Left lobe of liver (tissue), 2 donors: ENCODE measurements around the gene TXNDC12. TPM values are rescaled to one million over a fixed set of nuclear protein-coding genes. Genes with fewer than 3 reads are reported as not detected.

ENCODE experiments used
- ATAC-seq: fragments of 200-7000 bp; cut with Tn5 transposase; one replicate; pipeline ENCODE4 v1.9.1; 2020; ENCODE audit warnings: mild to moderate bottlenecking, moderate library complexity
- DNase-seq: peaks from one replicate; pipeline ENCODE4 v3.0.0-alpha.2; 2020; ENCODE audit warnings: low spot score
- total RNA-seq: library from RNA; stranded (reverse); gene quantifications from one replicate; pipeline ENCODE4 v1.2.1, GENCODE V29; 2021
- donor health status: DM: no; HTN: no; CAD: no; lungs with moderate emphysema.
- donor health status: DM: no; HTN: yes; CAD: no.

The TXNDC12 gene
- total RNA-seq, 1 donor from 2014 or later, result 25.0 TPM

DNA sequence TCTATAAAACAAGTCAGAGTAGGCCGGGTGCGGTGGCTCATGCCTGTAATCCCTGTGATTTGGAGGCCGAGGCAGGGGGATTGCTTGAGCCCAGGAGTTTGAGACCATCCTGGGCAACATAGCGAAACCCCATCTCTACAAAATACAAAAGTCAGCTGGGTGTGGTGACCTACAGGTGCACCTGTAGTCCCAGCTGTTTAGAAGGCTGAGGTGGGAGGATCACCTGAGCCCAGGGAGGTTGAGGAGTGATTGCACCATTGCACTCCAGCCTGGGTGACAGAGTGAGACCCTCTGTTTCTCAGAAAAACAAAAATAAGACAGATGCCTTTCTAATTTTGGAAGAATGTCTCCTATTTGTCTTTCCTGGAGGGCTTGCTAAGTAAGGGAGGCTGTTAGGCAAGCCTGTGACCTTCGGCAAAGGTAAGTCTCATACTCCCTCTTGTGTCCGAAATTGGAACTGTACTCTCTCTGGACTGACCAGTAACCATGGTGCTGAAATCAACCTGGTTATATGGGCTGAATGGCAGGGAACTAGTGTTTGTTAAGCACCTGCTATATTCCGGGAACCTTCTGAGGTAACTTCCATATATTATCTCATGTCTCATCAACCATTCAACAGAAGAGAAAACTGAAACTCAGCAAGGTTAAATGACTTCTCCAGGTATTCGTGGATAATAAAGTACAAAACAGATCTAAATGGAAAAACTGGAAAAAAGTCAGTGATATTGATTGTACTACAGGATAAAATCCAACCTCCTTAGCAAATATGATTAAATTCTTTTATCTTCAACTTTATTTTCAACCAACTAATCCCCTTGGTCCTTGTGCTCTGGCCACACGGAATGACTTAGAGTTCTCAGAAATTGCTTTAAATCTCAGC lies 52.7 kb downstream of the TXNDC12 start:
- DNase-seq (no peak), ATAC-seq (peak; percentile 100)

DNA sequence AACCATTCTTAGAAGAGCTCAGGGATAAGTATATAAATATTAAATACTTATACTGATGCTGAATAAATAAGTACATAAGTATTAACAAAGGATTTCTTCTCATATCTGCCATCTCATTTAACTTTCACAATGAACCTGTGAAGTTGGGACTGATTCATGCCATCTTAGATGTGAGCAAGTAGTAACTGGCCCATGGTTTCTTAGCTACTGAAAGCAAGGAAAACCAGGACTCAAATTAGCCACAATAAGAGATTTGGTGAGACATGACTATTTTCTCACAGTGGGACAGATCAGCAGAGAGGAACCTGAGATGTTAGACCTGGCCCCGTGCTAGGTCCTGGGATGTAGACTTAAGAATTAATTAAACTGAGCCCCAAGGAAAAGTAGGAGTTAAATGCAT lies 56.3 kb downstream of the TXNDC12 start:
- DNase-seq (no peak), ATAC-seq (no peak)

DNA sequence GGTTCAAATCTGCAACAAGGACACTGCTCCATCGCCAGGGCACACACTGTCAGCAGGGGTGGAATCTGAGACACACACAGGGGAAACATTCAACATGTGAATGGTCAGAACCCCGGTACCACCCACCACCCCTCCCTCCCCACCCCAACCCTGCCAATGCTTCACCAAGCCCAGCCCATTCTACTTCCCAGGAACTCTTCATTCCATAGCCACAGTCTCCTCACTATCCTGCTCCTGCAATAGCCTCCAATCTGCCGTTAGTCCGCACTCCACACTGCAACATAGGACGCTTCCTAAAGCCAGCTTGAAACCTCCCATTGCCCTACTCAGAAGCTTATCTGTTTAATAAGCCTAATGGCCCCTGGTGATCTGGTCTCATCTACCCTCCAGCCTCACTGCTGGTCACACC lies 57.0 kb downstream of the TXNDC12 start:
- ATAC-seq (no peak), DNase-seq (no peak)

DNA sequence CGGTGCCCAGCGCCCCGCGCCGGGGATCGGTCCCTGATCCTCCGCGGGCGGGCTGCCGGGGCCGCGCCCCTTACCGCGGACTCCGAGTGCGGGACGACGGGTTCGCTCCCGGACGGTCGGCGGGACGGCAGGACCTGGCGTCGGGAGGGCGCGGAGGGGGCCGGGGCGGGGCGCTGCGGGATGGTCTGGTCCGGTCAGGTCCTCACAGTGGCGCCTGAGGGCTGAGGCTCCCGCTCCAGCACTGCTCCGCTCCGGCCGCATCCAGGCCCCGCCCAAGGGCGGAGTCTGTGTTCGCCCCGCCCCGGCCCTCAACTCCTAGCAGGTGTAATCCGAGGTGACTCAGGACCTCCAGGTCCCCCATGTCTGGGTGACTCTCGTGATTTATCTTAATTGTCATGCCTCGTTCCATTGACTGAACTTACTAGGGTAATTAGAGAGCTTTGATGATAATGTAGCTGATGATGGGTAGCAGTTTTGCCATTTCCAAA lies 64.5 kb downstream of the TXNDC12 start, which contains the start of gene RAB3B:
TSS of gene RAB3B (minus strand) at position 223 of the 488 bp plus-strand sequence. CDS start 13,583 bp downstream, outside the sequence.
- ATAC-seq (peak; percentile 94), DNase-seq (peak; percentile 51)

DNA sequence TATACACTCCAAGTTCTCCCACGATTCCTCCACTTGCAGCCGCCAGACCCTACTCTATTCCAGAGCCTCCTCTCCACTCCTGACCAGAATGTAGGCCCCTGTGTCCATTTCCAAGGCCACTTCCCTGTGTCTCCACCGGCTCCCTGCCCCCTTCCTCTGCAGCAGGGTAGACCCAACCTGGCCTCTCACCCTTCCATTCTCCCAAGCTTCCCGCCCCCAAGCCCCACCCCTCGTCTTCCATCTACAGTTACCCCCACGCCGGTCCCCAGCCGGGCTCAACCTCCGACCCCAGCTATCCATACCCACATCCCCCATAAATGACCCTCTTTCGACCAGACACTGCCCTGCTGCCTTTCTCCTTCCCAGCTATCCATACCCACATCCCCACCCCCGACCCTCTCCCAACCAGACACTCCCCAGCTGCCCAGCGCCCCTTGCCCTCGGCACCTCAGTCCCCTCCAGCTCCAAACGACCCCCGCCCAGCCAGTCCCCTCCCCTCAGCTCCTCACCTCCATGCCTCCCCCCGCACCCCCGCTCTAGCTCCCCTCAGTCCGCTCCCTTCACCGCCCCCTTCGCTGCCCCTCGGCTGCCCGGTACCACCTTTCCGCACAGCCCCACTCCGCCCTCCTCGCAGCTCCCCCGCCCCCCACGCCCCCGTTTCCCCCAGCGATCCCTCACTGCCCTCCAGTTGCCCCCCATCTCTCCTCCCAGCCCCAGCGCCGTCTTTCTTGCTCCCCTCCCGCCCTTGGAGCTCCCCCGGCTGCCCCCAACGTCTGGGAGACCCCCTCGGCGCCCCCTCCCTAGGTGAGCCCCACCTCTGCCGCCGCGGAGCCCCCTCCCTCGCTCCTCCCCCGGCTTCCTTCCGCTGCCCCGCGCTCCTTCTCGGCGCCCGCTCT lies 65.2 kb downstream of the TXNDC12 start:
- no peak for ATAC-seq
- DNase-seq, result no peak

DNA sequence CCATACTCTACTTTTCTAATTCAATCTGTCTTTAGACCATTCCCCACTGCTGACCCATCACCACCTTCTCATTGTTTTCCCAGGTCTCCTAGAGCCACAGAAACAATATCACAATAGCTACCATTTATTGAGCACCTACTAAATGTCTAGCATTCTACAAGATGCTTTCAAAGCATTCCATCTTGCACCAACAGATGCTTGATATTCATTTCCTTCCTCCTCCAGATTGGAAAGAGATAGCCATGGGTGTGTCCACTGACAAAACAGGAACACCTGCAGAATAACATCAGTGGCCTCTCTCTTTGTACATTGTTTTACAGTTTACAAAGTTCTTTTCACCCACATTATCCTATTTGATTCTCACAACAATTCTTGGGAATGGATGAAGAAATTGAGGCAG lies 66.7 kb downstream of the TXNDC12 start:
- ATAC-seq, result no peak

DNA sequence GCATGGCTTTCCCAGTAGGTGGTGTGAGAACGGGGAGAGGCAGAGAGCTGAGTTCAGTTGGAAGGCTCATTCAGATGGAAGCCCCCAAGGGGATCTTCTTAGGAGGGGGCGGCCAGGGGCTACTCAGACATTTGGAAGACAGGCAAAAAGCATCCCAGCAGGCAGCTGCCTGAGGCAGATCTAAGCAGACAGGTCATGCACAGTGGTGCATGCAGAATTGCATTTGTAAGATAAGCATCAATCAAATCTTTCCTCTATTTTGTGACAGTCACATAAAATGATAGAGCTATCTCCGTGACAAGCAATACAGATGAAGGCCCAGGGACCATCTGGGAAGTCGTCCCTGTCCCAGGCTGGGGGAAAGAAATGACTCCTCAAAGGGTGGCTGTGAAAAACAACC lies 68.3 kb downstream of the TXNDC12 start:
- no peak for ATAC-seq

More for the DNA sequence above, 66.7 kb downstream of the TXNDC12 start:
- DNase-seq, result no peak

DNA sequence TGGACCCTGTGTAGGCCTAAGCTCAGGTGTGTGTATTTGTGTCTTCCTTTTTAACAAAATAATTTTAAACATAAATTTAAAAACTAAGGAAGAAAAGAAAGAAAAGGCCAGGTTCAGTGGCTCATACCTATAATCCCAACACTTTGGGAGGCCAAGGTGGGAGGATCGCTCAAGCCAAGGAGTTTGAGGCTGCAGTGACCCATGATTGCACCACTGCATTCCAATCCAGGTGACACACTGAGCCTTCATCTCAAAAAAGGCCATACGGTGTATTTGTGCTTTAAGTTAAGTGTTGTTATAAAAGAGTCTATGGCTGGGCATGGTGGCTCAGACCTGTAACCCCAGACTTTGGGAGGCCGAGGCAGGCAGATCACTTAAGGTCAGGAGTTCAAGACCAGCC lies 72.8 kb downstream of the TXNDC12 start:
- no peak for ATAC-seq
- no peak for DNase-seq

More for the DNA sequence above, 68.3 kb downstream of the TXNDC12 start:
- DNase-seq, result no peak

DNA sequence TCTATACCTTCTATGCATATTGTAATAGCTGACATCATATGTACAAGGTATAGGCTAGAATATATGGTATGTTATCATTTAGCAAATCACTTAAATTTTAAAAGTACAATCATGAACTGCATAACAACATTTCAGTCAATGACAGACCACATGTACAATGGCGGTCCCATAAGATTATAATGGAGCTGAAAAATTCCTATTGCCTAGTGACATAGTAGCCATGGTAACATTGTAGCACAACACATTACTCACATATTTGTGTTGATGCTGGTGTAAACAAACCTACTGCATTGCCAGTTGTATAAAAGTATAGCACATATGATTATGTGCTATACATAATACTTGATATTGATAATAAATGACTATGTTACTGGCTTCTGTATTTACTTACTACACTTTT lies 73.4 kb downstream of the TXNDC12 start:
- ATAC-seq, result no peak
- DNase-seq, result no peak

DNA sequence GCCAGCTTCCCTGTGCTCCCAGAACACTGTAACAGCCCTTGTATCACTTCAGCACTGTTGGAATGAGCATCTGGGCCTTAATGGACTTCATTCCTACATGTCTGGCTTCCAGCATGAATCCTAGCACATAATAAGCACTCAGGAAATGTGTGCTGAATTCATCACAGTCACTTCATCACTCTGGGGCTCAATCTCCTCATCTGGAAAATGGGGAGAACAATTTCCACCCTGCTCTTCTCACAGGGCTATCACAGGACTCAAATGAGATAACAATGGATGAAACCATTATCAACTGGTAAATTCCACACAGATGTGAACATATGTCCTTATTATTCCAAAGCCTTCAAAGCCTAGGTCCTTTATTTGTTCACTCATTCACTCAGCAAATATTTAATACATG lies 76.9 kb downstream of the TXNDC12 start:
- no peak for ATAC-seq

DNA sequence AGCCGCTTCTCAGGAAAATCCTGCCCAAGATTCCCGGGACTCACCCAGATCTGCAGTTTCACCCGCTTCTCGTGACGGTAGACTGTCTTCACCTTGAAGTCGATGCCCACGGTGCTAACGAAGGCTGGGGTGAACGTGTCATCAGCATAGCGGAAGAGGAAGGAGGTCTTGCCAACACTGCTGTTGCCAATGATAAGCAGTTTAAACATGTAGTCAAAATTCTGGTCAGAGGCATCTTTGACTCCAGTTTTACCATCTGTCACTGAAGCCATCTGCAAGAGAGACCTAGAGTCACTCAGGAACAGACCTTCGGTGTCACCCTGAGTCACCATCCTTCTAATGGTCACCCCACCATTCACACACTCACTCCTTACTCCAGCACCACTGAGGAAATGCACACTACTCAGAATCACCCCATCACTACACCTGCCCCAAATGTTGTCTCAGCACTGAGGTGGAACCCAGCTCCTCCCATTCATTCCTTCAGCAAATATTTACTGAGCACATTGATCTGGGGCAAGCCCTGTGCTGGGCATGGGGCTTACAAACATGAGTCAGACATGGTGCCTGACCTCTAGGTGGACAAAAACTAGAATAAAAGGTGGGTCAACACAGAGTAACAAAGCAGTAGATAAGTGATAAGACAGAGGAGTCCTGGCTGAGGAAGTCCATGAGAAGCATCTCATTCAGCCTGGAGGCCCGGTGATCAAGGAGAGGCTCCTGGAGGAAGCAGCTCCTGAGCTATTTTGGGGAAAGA lies 78.0 kb downstream of the TXNDC12 start:
- no peak for DNase-seq

More for the DNA sequence above, 76.9 kb downstream of the TXNDC12 start:
- no peak for DNase-seq

DNA sequence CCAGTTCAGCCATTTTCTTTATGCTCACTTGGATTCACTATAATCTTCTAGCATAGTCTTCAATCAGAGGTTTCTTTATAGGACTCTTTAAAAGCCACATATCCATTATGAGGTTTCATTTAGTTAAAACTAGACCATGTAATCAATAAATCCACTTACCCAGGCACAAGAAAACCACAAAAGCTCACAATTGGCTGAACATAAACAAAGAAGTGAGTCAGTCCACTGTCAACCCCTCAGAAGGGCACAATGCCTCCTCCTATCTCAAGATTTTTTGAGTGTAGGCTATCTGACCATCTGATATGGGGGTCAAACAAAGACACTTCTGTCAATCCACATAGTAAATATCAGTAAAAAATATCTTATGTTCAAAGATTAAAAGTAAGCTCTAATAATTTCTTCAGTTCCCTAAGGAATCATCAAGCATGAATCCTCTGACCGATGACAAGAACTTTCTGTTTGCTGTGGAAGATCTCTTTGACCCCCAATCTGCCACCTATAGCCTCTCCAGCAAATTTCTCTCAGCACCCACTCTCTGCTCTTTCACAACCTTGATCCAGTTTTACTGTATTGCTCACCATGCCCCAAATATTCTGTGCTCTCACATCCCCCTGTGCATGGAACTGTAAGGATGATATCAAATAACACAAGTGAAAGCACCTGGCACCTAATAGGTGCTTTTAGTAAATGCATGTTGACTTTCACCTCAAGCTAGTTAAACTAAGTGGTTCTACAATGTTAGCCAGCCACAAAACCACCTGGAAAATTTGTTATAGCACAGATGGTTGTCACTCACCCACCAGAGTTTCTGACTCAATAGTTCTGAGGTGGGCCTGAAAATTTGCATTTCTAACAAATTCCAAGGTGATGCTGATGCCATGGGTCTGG lies 81.2 kb downstream of the TXNDC12 start:
- DNase-seq (no peak), ATAC-seq (no peak)

More for the DNA sequence above, 78.0 kb downstream of the TXNDC12 start:
- peak; percentile 62 for ATAC-seq

Other genes with a start within 250 kb of the TXNDC12 start
- 86.1 TPM for gene NRDC, start 176.5 kb downstream of the TXNDC12 start, total RNA-seq
- gene RAB3B, start 64.5 kb downstream of the TXNDC12 start, total RNA-seq, result 0.15 TPM
- 3.2 TPM for gene KTI12, start 21.4 kb downstream of the TXNDC12 start, total RNA-seq
- 13.5 TPM for gene BTF3L4, start 1.1 kb upstream of the TXNDC12 start, total RNA-seq
- 11.1 TPM for gene ZFYVE9, start 86.9 kb upstream of the TXNDC12 start, total RNA-seq